ENCODE data around the gene NLE1.

The NLE1 gene

GRCh38 chr17:35084987-35085386 lies 57.1 kb downstream of the NLE1 start:
- DNase-seq, result no peak

GRCh38 chr17:35083071-35083470 lies 59.0 kb downstream of the NLE1 start:
- no peak for DNase-seq

- peak; percentile 70 for DNase-seq
These were observed 59.9 kb downstream of the NLE1 start for GRCh38 chr17:35082073-35082657.

- no peak for DNase-seq
These were observed 60.5 kb downstream of the NLE1 start for GRCh38 chr17:35081638-35082037.

GRCh38 chr17:35080536-35080935 lies 61.6 kb downstream of the NLE1 start:
- no peak for DNase-seq

GRCh38 chr17:35079547-35080423 lies 62.3 kb downstream of the NLE1 start:
- no peak for DNase-seq
